OCI-LY3 (cell line): ENCODE results near the gene ARMH4.

Source experiments
- EZH2phosphoT487 ChIP-seq: fragments of 200-600 bp; shearing (Covaris generic); IDR thresholded peaks from 2 replicates; pipeline ENCODE4 v1.6.1; 2018; ENCODE audit warnings: antibody characterized with exemption, mixed run types, low read depth
- TF ChIP-seq, protein P1 (sequence below): fragments of 200-600, 300-600 bp; sonication (generic); IDR thresholded peaks from 2 replicates; pipeline ENCODE4 v1.5.1; 2014; ENCODE audit warnings: antibody characterized with exemption, low read length, low read depth

DNA sequence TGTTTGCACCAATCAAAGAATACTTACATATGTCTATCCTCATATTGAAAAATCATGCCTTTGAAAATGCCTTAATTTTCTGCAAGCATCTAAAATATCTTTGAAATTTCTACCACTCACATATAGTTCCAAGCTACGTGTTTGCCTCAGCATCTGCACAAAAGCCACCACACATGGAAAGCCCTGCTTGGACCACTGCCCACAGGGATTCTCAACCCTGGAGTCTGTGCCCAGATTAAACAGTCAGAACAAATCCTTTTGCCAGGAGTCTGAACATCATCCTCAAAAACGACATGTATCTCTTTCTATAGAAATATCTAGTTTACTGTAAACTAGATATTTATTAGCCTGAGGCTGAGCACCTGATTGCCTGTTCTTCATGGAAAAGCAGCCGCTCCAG lies 32.6 kb downstream of the ARMH4 start:
- TF ChIP-seq, protein P1, sequence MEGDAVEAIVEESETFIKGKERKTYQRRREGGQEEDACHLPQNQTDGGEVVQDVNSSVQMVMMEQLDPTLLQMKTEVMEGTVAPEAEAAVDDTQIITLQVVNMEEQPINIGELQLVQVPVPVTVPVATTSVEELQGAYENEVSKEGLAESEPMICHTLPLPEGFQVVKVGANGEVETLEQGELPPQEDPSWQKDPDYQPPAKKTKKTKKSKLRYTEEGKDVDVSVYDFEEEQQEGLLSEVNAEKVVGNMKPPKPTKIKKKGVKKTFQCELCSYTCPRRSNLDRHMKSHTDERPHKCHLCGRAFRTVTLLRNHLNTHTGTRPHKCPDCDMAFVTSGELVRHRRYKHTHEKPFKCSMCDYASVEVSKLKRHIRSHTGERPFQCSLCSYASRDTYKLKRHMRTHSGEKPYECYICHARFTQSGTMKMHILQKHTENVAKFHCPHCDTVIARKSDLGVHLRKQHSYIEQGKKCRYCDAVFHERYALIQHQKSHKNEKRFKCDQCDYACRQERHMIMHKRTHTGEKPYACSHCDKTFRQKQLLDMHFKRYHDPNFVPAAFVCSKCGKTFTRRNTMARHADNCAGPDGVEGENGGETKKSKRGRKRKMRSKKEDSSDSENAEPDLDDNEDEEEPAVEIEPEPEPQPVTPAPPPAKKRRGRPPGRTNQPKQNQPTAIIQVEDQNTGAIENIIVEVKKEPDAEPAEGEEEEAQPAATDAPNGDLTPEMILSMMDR, result no peak
- no peak for TF ChIP-seq EZH2phosphoT487
